Measurements from ENCODE around the gene PODXL2. TPM values are rescaled to one million over a fixed set of nuclear protein-coding genes. Genes with fewer than 3 reads are reported as not detected.
"Not testable (repeated sequence)": the region's sequence is repeated elsewhere in the genome, so short reads cannot be mapped to it uniquely, and the experiment has no call there.

PODXL2 gene
- total RNA-seq, 1 experiment from 2014 or later: 26.6 TPM

GRCh38 chr3:127679534-127680145, 50.7 kb downstream of the PODXL2 start:
- BruUV-seq (replicated peaks): no TSS peak
- Histone ChIP-seq H3K27me3 (replicated peaks; ENCODE audit: insufficient read depth, low read depth, low read length, poor library complexity) (no peaks in the 10 kb centered on the region), H3K27ac (ENCODE audit: low read depth, low read length, poor library complexity, severe bottlenecking) (no peak overlapping the region), H3K9me3 (ENCODE audit: low read depth, low read length, poor library complexity, severe bottlenecking) (no peaks in the 10 kb centered on the region), H3K36me3 (ENCODE audit: insufficient read depth, low read length, poor library complexity, severe bottlenecking) (no peaks in the 10 kb centered on the region), H3K4me3 (ENCODE audit: low read depth, low read length, poor library complexity, severe bottlenecking) (no peak overlapping the region), H3K4me1 (ENCODE audit: insufficient read depth, low read length, poor library complexity, severe bottlenecking) (no peaks in the 10 kb centered on the region)
- ChIA-PET POLR2A (ENCODE audit: low non-redundant PET) (interaction anchor here (0.6 kb wide), 1 partner anchor 9 kb away, joined by 4 read pairs; no protein-coding TSS in a partner anchor), CTCF (no interaction called here)
- no peak for TF ChIP-seq CTCF (conservative IDR thresholded peaks at IDR 0.05; ENCODE audit: low read depth, low read length)
- TF ChIP-seq EZH2 (IDR thresholded peaks at IDR 0.05; ENCODE audit: borderline replicate concordance, low read depth, low read length, poor library complexity, severe bottlenecking): no peak
- no peak for DNase-seq (ENCODE audit: low spot score)
- intact Hi-C loops (cut with micrococcal nuclease; ENCODE audit: unreplicated experiment): no loop called here

- no TSS peak for BruUV-seq (replicated peaks)
- H3K4me1 ChIP-seq (ENCODE audit: insufficient read depth, low read length, poor library complexity, severe bottlenecking): no peaks in the 10 kb centered on the region
- POLR2A ChIA-PET (ENCODE audit: low non-redundant PET): interaction anchor here (0.6 kb wide), 1 partner anchor 8 kb away, joined by 4 read pairs; no protein-coding TSS in a partner anchor
- TF ChIP-seq EZH2 (IDR thresholded peaks at IDR 0.05; ENCODE audit: borderline replicate concordance, low read depth, low read length, poor library complexity, severe bottlenecking) (no peak), CTCF (conservative IDR thresholded peaks at IDR 0.05; ENCODE audit: low read depth, low read length) (no peak)
- no peaks in the 10 kb centered on the region for H3K27me3 ChIP-seq (replicated peaks; ENCODE audit: insufficient read depth, low read depth, low read length, poor library complexity)
- no peak overlapping the region for H3K4me3 ChIP-seq (ENCODE audit: low read depth, low read length, poor library complexity, severe bottlenecking)
- no peaks in the 10 kb centered on the region for H3K9me3 ChIP-seq (ENCODE audit: low read depth, low read length, poor library complexity, severe bottlenecking)
- CTCF ChIA-PET: no interaction called here
- no peak overlapping the region for H3K27ac ChIP-seq (ENCODE audit: low read depth, low read length, poor library complexity, severe bottlenecking)
- intact Hi-C loops (cut with micrococcal nuclease; ENCODE audit: unreplicated experiment): no loop called here
- no peak for DNase-seq (ENCODE audit: low spot score)
- H3K36me3 ChIP-seq (ENCODE audit: insufficient read depth, low read length, poor library complexity, severe bottlenecking): no peaks in the 10 kb centered on the region
These were observed 51.2 kb downstream of the PODXL2 start for GRCh38 chr3:127680146-127680661.

DNA sequence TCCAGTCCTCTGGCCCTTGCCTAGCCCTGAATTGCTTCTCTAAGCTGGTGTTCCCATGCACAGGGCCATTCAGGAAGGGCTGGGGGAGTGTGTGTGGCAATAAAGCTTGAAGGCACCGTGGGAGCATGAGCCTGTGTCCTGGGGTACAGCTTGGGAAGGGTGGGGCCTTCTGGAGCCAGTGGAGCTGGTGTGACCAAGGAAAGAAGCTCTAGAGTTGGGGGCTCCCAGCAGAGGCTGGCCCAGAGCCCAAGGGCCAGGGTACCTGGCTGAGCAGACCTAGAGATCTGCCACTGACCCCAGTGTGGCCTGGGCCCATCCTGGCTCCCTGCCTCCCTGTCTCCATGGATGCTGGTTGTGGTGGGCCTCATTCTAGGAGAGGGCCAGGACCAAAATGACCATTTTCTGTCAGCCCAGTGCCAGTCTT, 51.8 kb downstream of the PODXL2 start:
- CTCF ChIA-PET: no interaction called here
- no TSS peak for BruUV-seq (replicated peaks)

GRCh38 chr3:127682175-127682554, 53.2 kb downstream of the PODXL2 start:
- BruUV-seq (replicated peaks): not testable (repeated sequence)

More for the DNA sequence above, 51.8 kb downstream of the PODXL2 start:
- POLR2A ChIA-PET (ENCODE audit: low non-redundant PET): no interaction called here
- DNase-seq (ENCODE audit: low spot score): no peak
- Histone ChIP-seq H3K4me1 (ENCODE audit: insufficient read depth, low read length, poor library complexity, severe bottlenecking) (no peaks in the 10 kb centered on the region), H3K27ac (ENCODE audit: low read depth, low read length, poor library complexity, severe bottlenecking) (no peak overlapping the region), H3K36me3 (ENCODE audit: insufficient read depth, low read length, poor library complexity, severe bottlenecking) (no peaks in the 10 kb centered on the region), H3K4me3 (ENCODE audit: low read depth, low read length, poor library complexity, severe bottlenecking) (no peak overlapping the region), H3K27me3 (replicated peaks; ENCODE audit: insufficient read depth, low read depth, low read length, poor library complexity) (no peaks in the 10 kb centered on the region), H3K9me3 (ENCODE audit: low read depth, low read length, poor library complexity, severe bottlenecking) (no peaks in the 10 kb centered on the region)
- intact Hi-C loops (cut with micrococcal nuclease; ENCODE audit: unreplicated experiment): no loop called here
- TF ChIP-seq EZH2 (IDR thresholded peaks at IDR 0.05; ENCODE audit: borderline replicate concordance, low read depth, low read length, poor library complexity, severe bottlenecking): no peak
- no peak for TF ChIP-seq CTCF (conservative IDR thresholded peaks at IDR 0.05; ENCODE audit: low read depth, low read length)

More at GRCh38 chr3:127682175-127682554, 53.2 kb downstream of the PODXL2 start:
- DNase-seq (ENCODE audit: low spot score); POLR2A ChIA-PET (ENCODE audit: low non-redundant PET); H3K4me1 ChIP-seq (ENCODE audit: insufficient read depth, low read length, poor library complexity, severe bottlenecking); H3K27me3 ChIP-seq (replicated peaks; ENCODE audit: insufficient read depth, low read depth, low read length, poor library complexity); CTCF ChIA-PET; H3K9me3 ChIP-seq (ENCODE audit: low read depth, low read length, poor library complexity, severe bottlenecking); H3K36me3 ChIP-seq (ENCODE audit: insufficient read depth, low read length, poor library complexity, severe bottlenecking); H3K4me3 ChIP-seq (ENCODE audit: low read depth, low read length, poor library complexity, severe bottlenecking); intact Hi-C loops (cut with micrococcal nuclease; ENCODE audit: unreplicated experiment); H3K27ac ChIP-seq (ENCODE audit: low read depth, low read length, poor library complexity, severe bottlenecking): not testable (repeated sequence)

All from A673 (cell line).